ENCODE measurements around the gene PDZD2. TPM values are rescaled to one million over a fixed set of nuclear protein-coding genes. Genes with fewer than 3 reads are reported as not detected.

The PDZD2 gene
- total RNA-seq, 1 experiment from 2014 or later: 23.0 TPM

GRCh38 chr5:32126691-32127090 is 487.8 kb downstream of the PDZD2 start:
- POLR2A ChIA-PET: interaction anchor here (0.6 kb wide), 2 partner anchors 11 to 145 kb away, joined by 3 read pairs; no protein-coding TSS in a partner anchor
- Mint-ChIP-seq H3K36me3 (ENCODE audit: insufficient read depth, unreplicated experiment) (peaks cover 25% of the 10 kb centered on the region), H3K4me1 (ENCODE audit: insufficient read depth, unreplicated experiment) (no peaks in the 10 kb centered on the region), H3K27ac (ENCODE audit: low read depth, unreplicated experiment) (no peak overlapping the region), H3K27me3 (ENCODE audit: insufficient read depth, unreplicated experiment) (no peaks in the 10 kb centered on the region), H3K4me3 (ENCODE audit: unreplicated experiment) (no peak overlapping the region), H3K9me3 (ENCODE audit: unreplicated experiment) (no peaks in the 10 kb centered on the region)
- BruUV-seq (replicated peaks): no TSS peak
- CTCF ChIA-PET: no interaction called here
- TF ChIP-seq CTCF (IDR thresholded peaks at IDR 0.05; ENCODE audit: unreplicated experiment): no peak
- no peak for DNase-seq (ENCODE audit: unreplicated experiment)
- intact Hi-C loops (cut with micrococcal nuclease): no loop called here

DNA sequence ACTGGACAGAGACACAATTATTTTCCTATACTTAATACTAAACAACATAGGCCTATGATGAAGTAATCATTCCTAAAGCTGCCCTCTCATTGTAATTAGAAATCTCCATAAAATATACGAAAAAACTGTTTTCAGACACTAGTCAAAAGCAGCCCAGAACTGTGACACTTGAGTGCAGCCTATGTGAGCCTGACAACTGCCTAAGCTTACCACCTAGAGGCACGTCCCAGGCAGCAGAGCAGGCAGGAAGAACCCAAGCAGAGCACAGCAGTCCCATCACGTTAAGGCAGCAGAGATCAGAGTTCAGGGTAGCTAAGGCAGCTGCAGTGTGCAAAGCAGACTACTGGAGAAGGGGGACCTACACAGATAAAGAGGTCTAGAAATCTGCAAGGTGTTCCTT is 488.8 kb downstream of the PDZD2 start:
- POLR2A ChIA-PET: interaction anchor here (1.1 kb wide), 1 partner anchor 10 kb away, joined by 5 read pairs; no protein-coding TSS in a partner anchor

DNA sequence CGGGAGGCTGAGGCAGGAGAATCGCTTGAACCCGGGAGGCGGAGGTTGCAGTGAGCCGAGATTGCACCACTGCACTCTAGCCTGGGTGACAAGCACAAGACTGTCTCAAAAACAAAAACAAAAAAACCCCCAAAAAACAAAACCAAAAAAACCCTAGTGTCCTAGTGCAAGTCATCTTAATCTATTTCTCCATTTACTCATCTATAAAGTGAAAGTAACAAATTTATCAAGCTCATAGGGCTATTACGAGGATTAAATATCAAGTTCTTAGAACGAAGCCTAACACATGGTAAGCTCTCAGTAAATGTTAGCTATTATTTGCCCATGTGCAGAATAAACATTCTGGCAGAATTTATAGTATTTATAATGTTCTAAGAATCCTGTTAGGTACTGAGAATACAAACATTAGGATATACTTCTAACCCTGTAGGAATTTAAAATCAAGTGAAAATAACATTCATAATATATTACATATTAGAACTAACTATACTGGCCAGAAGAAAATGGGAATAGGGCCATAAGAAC is 490.2 kb downstream of the PDZD2 start:
- ChIA-PET POLR2A (interaction anchor here (0.6 kb wide), 1 partner anchor 34 kb away, joined by 3 read pairs; no protein-coding TSS in a partner anchor), CTCF (no interaction called here)
- H3K36me3 Mint-ChIP-seq (ENCODE audit: insufficient read depth, unreplicated experiment): peaks cover 32% of the 10 kb centered on the region
- no peak overlapping the region for H3K27ac Mint-ChIP-seq (ENCODE audit: low read depth, unreplicated experiment)
- H3K4me1 Mint-ChIP-seq (ENCODE audit: insufficient read depth, unreplicated experiment): no peaks in the 10 kb centered on the region
- intact Hi-C loops (cut with micrococcal nuclease): no loop called here
- no peaks in the 10 kb centered on the region for H3K9me3 Mint-ChIP-seq (ENCODE audit: unreplicated experiment)
- no peaks in the 10 kb centered on the region for H3K27me3 Mint-ChIP-seq (ENCODE audit: insufficient read depth, unreplicated experiment)
- no peak for TF ChIP-seq CTCF (IDR thresholded peaks at IDR 0.05; ENCODE audit: unreplicated experiment)
- DNase-seq (ENCODE audit: unreplicated experiment): no peak
- BruUV-seq (replicated peaks): no TSS peak
- no peak overlapping the region for H3K4me3 Mint-ChIP-seq (ENCODE audit: unreplicated experiment)

More for the DNA sequence above, 488.8 kb downstream of the PDZD2 start:
- no peaks in the 10 kb centered on the region for H3K4me1 Mint-ChIP-seq (ENCODE audit: insufficient read depth, unreplicated experiment)
- H3K9me3 Mint-ChIP-seq (ENCODE audit: unreplicated experiment): no peaks in the 10 kb centered on the region
- intact Hi-C loops (cut with micrococcal nuclease): no loop called here
- CTCF ChIA-PET: no interaction called here
- H3K36me3 Mint-ChIP-seq (ENCODE audit: insufficient read depth, unreplicated experiment): peaks cover 28% of the 10 kb centered on the region
- H3K27me3 Mint-ChIP-seq (ENCODE audit: insufficient read depth, unreplicated experiment): no peaks in the 10 kb centered on the region
- H3K27ac Mint-ChIP-seq (ENCODE audit: low read depth, unreplicated experiment): no peak overlapping the region
- H3K4me3 Mint-ChIP-seq (ENCODE audit: unreplicated experiment): no peak overlapping the region
- no peak for DNase-seq (ENCODE audit: unreplicated experiment)
- no TSS peak for BruUV-seq (replicated peaks)
- no peak for TF ChIP-seq CTCF (IDR thresholded peaks at IDR 0.05; ENCODE audit: unreplicated experiment)

DNA sequence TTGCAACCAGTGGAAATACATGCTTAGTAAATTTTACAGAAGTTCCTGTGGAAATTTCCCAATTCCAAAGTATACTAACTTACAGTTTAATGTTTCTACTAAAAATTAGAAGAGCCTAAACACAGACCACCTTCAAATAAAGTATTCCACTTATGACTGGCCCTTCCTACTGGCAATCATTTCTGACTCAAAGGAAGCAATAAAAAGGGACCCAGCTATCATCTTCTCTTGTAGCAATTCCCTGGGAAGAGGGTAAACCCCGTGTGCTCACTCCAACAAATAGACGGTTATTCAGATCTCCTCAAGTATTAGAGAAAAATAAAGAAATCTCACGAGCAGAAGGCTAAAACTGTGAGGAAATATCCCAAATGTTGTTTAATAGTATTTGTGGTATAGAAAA is 491.9 kb downstream of the PDZD2 start:
- Mint-ChIP-seq H3K4me1 (ENCODE audit: insufficient read depth, unreplicated experiment) (no peaks in the 10 kb centered on the region), H3K9me3 (ENCODE audit: unreplicated experiment) (no peaks in the 10 kb centered on the region), H3K27me3 (ENCODE audit: insufficient read depth, unreplicated experiment) (no peaks in the 10 kb centered on the region), H3K4me3 (ENCODE audit: unreplicated experiment) (no peak overlapping the region), H3K27ac (ENCODE audit: low read depth, unreplicated experiment) (no peak overlapping the region), H3K36me3 (ENCODE audit: insufficient read depth, unreplicated experiment) (peaks cover 45% of the 10 kb centered on the region)
- POLR2A ChIA-PET: interaction anchor here (1.0 kb wide), 1 partner anchor 16 kb away, joined by 3 read pairs; no protein-coding TSS in a partner anchor
- TF ChIP-seq CTCF (IDR thresholded peaks at IDR 0.05; ENCODE audit: unreplicated experiment): no peak
- intact Hi-C loops (cut with micrococcal nuclease): no loop called here
- no peak for DNase-seq (ENCODE audit: unreplicated experiment)
- BruUV-seq (replicated peaks): no TSS peak
- CTCF ChIA-PET: interaction anchor here (0.6 kb wide), 1 partner anchor 1143 kb away, joined by 3 read pairs; no protein-coding TSS in a partner anchor
